Ectodermal cell (in vitro differentiated cells): ENCODE data around the gene SARS1.
"Not testable (repeated sequence)": the region's sequence is repeated elsewhere in the genome, so short reads cannot be mapped to it uniquely, and the experiment has no call there.

Experiments used
- H3K27ac ChIP-seq: 2 replicates; pipeline ENCODE4 v1.7.0; 2013; ENCODE audit warnings: mild to moderate bottlenecking, low read depth, low read length; ENCODE audit not compliant: insufficient read depth, poor library complexity, severe bottlenecking
- H3K27me3 ChIP-seq: 2 replicates; pipeline ENCODE4 v1.7.0; 2013; ENCODE audit warnings: mild to moderate bottlenecking, low read length; ENCODE audit not compliant: insufficient read depth, control insufficient read depth, poor library complexity, severe bottlenecking
- H3K36me3 ChIP-seq: one replicate; pipeline ENCODE4 v1.7.0; 2013; ENCODE audit warnings: low read length; ENCODE audit not compliant: control insufficient read depth, insufficient read depth
- H3K4me1 ChIP-seq: one replicate; pipeline ENCODE4 v1.7.0; 2013; ENCODE audit warnings: low read length; ENCODE audit not compliant: control insufficient read depth, insufficient read depth
- H3K4me3 ChIP-seq: 2 replicates; pipeline ENCODE4 v1.7.0; 2013; ENCODE audit warnings: low read depth, low read length, control low read depth; ENCODE audit not compliant: insufficient read depth
- H3K9me3 ChIP-seq: 2 replicates; pipeline ENCODE4 v1.7.0; 2013; ENCODE audit warnings: mild to moderate bottlenecking, low read length, moderate library complexity; ENCODE audit not compliant: control insufficient read depth
- WGBS, 2 experiments: methylation state at CpG; one replicate each; pipeline ENCODE4 v1.1.7; 2013; ENCODE audit warnings: missing lambda C conversion rate in 2 of 2; 5-methylcytosine and 5-hydroxymethylcytosine counted together

SARS1 gene

GRCh38 chr1:109286762-109287161 is 73.0 kb downstream of the SARS1 start:
- not testable (repeated sequence) for H3K4me1 ChIP-seq, H3K9me3 ChIP-seq
- 87 to 91% methylated on average over 5 of the region's 5 CpGs for WGBS, 2 experiments

More at GRCh38 chr1:109286762-109287161, 73.0 kb downstream of the SARS1 start:
- H3K36me3 ChIP-seq, H3K27me3 ChIP-seq, H3K27ac ChIP-seq, H3K4me3 ChIP-seq: not testable (repeated sequence)
